Measurements from ENCODE around the gene CHGA. TPM values are rescaled to one million over a fixed set of nuclear protein-coding genes. Genes with fewer than 3 reads are reported as not detected.

The CHGA gene
- total RNA-seq, 6 experiments from 2014 or later: 0.18 to 0.25 TPM; not detected in 4

- H3K9me3 ChIP-seq: no peaks in the 10 kb centered on the region
- H3K4me1 ChIP-seq: peaks cover 0 to 22% (median 10%) of the 10 kb centered on the region in 4 donors
- TF ChIP-seq CTCF (IDR thresholded peaks at IDR 0.05) (peak; percentile 42 to 67 (median 58)), POLR2A (IDR thresholded peaks at IDR 0.05) (no peak)
- peak; percentile 43 to 75 (median 73) for DNase-seq
- H3K27ac ChIP-seq: peak overlapping the region in 1 of 3 donors; percentile 22
- intact Hi-C loops (cut with DNase I): loop anchor here in 1 of 2 donors (10.0 kb wide), 1 partner anchor 64 kb away; no protein-coding TSS in a partner anchor
- peak; percentile 68 to 80 (median 74) for ATAC-seq
- no peaks in the 10 kb centered on the region for H3K27me3 ChIP-seq
- H3K4me3 ChIP-seq: peak overlapping the region in 2 of 3 donors; percentile 10 to 20
- no peaks in the 10 kb centered on the region for H3K36me3 ChIP-seq
- 7% methylated on average over 12 of the region's 12 CpGs for WGBS (ENCODE audit: insufficient coverage, low coverage, low lambda C conversion rate, missing lambda C conversion rate)
Measured at GRCh38 chr14:92880851-92881250, 42.1 kb upstream of the CHGA start.

- WGBS (ENCODE audit: insufficient coverage, low coverage, low lambda C conversion rate, missing lambda C conversion rate): 89% methylated on average over 3 of the region's 5 CpGs
- Histone ChIP-seq H3K36me3 (no peaks in the 10 kb centered on the region), H3K27me3 (no peaks in the 10 kb centered on the region)
Measured at GRCh38 chr14:92883066-92883465, 39.9 kb upstream of the CHGA start.

GRCh38 chr14:92884410-92884809 lies 38.5 kb upstream of the CHGA start:
- no peaks in the 10 kb centered on the region for H3K9me3 ChIP-seq
- no peak overlapping the region for H3K27ac ChIP-seq
- H3K27me3 ChIP-seq: no peaks in the 10 kb centered on the region
- intact Hi-C loops (cut with DNase I): loop anchor here in 1 of 2 donors (10.0 kb wide), 1 partner anchor 60 kb away; no protein-coding TSS in a partner anchor
- no peak overlapping the region for H3K4me3 ChIP-seq
- ATAC-seq (no peak), DNase-seq (no peak)
- WGBS (ENCODE audit: insufficient coverage, low coverage, low lambda C conversion rate, missing lambda C conversion rate): 34% methylated on average over 3 of the region's 3 CpGs
- no peaks in the 10 kb centered on the region for H3K36me3 ChIP-seq
- peaks cover 0 to 5% (median 0%) of the 10 kb centered on the region in 4 donors for H3K4me1 ChIP-seq
- TF ChIP-seq CTCF (IDR thresholded peaks at IDR 0.05) (no peak), POLR2A (IDR thresholded peaks at IDR 0.05) (no peak)

More at GRCh38 chr14:92883066-92883465, 39.9 kb upstream of the CHGA start:
- no peaks in the 10 kb centered on the region for H3K9me3 ChIP-seq
- no peak overlapping the region for H3K27ac ChIP-seq
- DNase-seq (no peak), ATAC-seq (no peak)
- peaks cover 0 to 14% (median 6%) of the 10 kb centered on the region in 4 donors for H3K4me1 ChIP-seq
- H3K4me3 ChIP-seq: no peak overlapping the region
- intact Hi-C loops (cut with DNase I): loop anchor here in 1 of 2 donors (10.0 kb wide), 1 partner anchor 62 kb away; no protein-coding TSS in a partner anchor
- TF ChIP-seq CTCF (IDR thresholded peaks at IDR 0.05) (no peak), POLR2A (IDR thresholded peaks at IDR 0.05) (no peak)

GRCh38 chr14:92885279-92886061 lies 37.5 kb upstream of the CHGA start:
- H3K4me1 ChIP-seq: peaks cover 0 to 3% (median 0%) of the 10 kb centered on the region in 4 donors
- H3K27me3 ChIP-seq: no peaks in the 10 kb centered on the region
- ATAC-seq (no peak), DNase-seq (no peak)
- H3K4me3 ChIP-seq: no peak overlapping the region
- no peak for TF ChIP-seq CTCF (IDR thresholded peaks at IDR 0.05)
- no peak for TF ChIP-seq POLR2A (IDR thresholded peaks at IDR 0.05)
- H3K9me3 ChIP-seq: no peaks in the 10 kb centered on the region
- WGBS (ENCODE audit: insufficient coverage, low coverage, low lambda C conversion rate, missing lambda C conversion rate): 61% methylated on average over 8 of the region's 8 CpGs
- no peaks in the 10 kb centered on the region for H3K36me3 ChIP-seq
- H3K27ac ChIP-seq: no peak overlapping the region
- intact Hi-C loops (cut with DNase I): loop anchor here in 1 of 2 donors (10.0 kb wide), 1 partner anchor 59 kb away; no protein-coding TSS in a partner anchor

All from right lobe of liver (tissue), 6 donors.